ENCODE results near the gene GPR179.

DNA sequence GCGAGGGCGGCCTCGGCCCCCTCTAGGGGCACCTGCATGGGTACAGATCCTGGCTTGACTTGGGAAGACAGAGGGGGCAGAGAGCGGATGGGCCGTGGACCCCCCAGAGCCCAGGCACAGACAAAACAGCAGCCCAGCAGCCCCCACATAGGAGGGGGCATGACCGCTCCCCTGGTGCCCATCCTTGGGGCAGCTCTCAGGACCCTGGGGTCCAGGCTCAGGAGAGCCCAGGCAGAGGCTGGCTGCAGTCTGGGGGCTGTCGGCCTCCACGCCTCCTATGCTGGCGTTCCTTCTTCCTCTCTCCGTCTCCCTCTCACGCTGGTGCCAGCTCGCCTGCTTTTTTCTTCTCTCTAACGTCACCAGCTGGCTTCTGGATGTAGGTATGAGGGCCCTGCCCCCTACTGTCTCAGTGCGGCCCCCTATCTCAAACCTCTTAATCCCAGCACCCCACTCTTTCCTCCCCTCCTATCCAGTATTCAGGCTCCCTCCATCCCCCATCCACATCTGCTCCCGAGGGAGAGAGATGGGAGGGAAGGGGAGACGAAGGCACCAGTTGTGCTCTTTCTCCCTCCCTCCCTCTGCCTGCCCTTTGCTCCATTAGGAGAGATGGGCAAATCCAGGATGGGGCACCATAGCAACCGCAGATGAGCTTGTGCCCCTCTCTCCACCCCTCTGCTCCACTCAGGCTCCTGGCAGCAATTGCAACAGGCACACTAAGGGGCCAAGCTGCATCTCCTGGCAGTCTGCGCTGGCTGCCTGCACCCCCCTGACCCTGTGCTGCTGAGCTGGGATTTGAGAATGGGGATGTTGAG, at the start of gene GPR179:
- TF ChIP-seq CTCF (IDR thresholded peaks at IDR 0.05), result no peak
- no peak for TF ChIP-seq POLR2A (IDR thresholded peaks at IDR 0.05)
- TF ChIP-seq EP300 (IDR thresholded peaks at IDR 0.05), result no peak

All from ovary (tissue), 3 donors.